ENCODE results near the gene CRHR1. TPM values are rescaled to one million over a fixed set of nuclear protein-coding genes. Genes with fewer than 3 reads are reported as not detected.

CRHR1 gene
- total and polyA plus RNA-seq, 10 of the 15 experiments (the other 5 are each of a cell fraction or from before 2014, with no cell fraction given), result 0.08 TPM; not detected in 9

DNA sequence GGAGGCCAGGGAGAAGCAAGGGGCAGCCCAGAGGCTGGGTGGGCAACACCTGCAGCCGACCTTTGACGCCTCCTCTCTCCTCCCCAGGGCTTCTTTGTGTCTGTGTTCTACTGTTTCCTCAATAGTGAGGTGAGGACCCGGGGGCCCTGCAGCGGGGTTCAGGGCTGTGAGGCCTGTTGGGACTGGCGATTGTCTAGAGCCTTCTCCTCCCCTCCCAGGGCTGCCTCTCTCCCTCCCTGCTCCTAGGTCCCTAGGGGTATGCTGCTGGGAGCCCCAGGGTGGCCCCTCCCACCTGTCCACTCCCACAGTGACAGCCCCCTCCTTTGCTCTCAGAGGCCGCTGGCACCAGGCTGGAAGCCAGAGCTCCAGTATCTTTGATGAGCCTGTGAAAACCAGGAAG is 49.8 kb downstream of the CRHR1 start (continued):
- no peak for TF ChIP-seq USF2 (IDR thresholded peaks at IDR 0.05; ENCODE audit: borderline replicate concordance, low read depth, low read length)

DNA sequence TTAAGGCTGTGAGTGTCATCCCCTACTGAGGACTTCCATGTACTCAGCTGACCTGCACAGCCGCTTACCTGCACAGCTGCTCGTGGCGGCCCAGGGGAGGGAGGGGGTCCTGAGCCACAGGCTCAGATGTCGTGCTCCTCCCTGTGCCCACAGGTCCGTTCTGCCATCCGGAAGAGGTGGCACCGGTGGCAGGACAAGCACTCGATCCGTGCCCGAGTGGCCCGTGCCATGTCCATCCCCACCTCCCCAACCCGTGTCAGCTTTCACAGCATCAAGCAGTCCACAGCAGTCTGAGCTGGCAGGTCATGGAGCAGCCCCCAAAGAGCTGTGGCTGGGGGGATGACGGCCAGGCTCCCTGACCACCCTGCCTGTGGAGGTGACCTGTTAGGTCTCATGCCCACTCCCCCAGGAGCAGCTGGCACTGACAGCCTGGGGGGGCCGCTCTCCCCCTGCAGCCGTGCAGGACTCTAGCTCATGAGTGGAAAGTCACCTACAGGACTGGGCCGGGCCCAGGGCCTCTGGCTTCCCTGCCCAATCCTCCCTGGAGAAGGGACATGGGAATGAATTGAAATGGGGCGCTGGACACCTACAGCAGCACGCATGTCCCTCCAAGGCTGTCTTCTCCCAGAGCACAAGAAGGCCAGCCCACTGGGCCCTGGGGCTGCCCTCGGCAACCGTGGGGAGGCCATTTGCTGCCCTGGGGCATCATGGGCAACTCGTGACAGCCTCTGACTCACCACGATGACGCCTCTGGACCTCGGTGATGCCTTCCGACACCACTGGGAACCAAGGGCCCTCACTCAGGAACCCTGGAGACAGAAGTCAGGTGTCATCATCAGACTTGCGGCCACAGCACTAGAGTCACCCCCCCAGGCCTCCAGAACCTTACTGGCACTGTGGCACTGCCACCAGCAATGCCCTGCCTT is 50.6 kb downstream of the CRHR1 start:
- H3K79me2 ChIP-seq (ENCODE audit: control insufficient read depth, insufficient read depth, low read length), result no peaks in the 10 kb centered on the region
- WGBS (ENCODE audit: insufficient coverage, insufficient replicate concordance, low lambda C conversion rate, missing lambda C conversion rate), result 27% methylated on average over 25 of the region's 26 CpGs
- H2AFZ ChIP-seq (ENCODE audit: control insufficient read depth, low read depth, low read length), result no peak overlapping the region
- no peak for FAIRE-seq
- H3K4me1 ChIP-seq (ENCODE audit: control insufficient read depth, insufficient read depth, low read length), result no peaks in the 10 kb centered on the region
- ChIA-PET CTCF (interaction anchor here (1.1 to 2.0 kb wide), 2 partner anchors 194 to 199 kb away, joined by 3 to 8 read pairs; no protein-coding TSS in a partner anchor), POLR2A (no interaction called here), RAD21 (ENCODE audit: unreplicated experiment) (interaction anchor here (1.7 kb wide), 1 partner anchor 194 kb away, joined by 5 read pairs; no protein-coding TSS in a partner anchor), SMC1A (ENCODE audit: uncharacterized antibody, unreplicated experiment) (no interaction called here)
- no peak for ATAC-seq
- H3K36me3 ChIP-seq (ENCODE audit: control insufficient read depth in 2 of 2, insufficient read depth in 2 of 2, low read length in 1 of 2), result no peaks in the 10 kb centered on the region
- in situ Hi-C loops (cut with MboI) (loop anchor here (5.0 to 25.0 kb wide), 2 partner anchors 192 to 422 kb away; no protein-coding TSS in a partner anchor), intact Hi-C loops (cut with micrococcal nuclease; ENCODE audit: unreplicated experiment) (loop anchor here (10.0 kb wide), 1 partner anchor 620 kb away; no protein-coding TSS in a partner anchor)
- H3K9me3 ChIP-seq (replicated peaks; ENCODE audit: control insufficient read depth, insufficient read depth, low read length), result no peaks in the 10 kb centered on the region
- TF ChIP-seq ETV6 (conservative IDR thresholded peaks at IDR 0.05 in 1 of 2, IDR thresholded peaks at IDR 0.05 in 1 of 2; ENCODE audit: borderline replicate concordance in 1 of 2, low read depth in 1 of 2) (no peak), ZNF207 (IDR thresholded peaks at IDR 0.05; ENCODE audit: borderline replicate concordance) (no peak), SRF (IDR thresholded peaks at IDR 0.05; ENCODE audit: low read depth in 2 of 2, low read length in 2 of 2) (no peak), SIX5 (IDR thresholded peaks at IDR 0.05; ENCODE audit: low read depth, low read length, severe bottlenecking) (no peak), ASH2L (IDR thresholded peaks at IDR 0.05; ENCODE audit: borderline replicate concordance, low read depth) (no peak), TARDBP (IDR thresholded peaks at IDR 0.05; ENCODE audit: borderline replicate concordance) (no peak), HSF1 (IDR thresholded peaks at IDR 0.05; ENCODE audit: low read depth, low read length) (no peak), RB1 (IDR thresholded peaks at IDR 0.05; ENCODE audit: borderline replicate concordance) (no peak), BHLHE40 (IDR thresholded peaks at IDR 0.05; ENCODE audit: borderline replicate concordance in 1 of 2, low read depth in 2 of 2, low read length in 1 of 2) (no peak)
- TF ChIP-seq, protein P1, sequence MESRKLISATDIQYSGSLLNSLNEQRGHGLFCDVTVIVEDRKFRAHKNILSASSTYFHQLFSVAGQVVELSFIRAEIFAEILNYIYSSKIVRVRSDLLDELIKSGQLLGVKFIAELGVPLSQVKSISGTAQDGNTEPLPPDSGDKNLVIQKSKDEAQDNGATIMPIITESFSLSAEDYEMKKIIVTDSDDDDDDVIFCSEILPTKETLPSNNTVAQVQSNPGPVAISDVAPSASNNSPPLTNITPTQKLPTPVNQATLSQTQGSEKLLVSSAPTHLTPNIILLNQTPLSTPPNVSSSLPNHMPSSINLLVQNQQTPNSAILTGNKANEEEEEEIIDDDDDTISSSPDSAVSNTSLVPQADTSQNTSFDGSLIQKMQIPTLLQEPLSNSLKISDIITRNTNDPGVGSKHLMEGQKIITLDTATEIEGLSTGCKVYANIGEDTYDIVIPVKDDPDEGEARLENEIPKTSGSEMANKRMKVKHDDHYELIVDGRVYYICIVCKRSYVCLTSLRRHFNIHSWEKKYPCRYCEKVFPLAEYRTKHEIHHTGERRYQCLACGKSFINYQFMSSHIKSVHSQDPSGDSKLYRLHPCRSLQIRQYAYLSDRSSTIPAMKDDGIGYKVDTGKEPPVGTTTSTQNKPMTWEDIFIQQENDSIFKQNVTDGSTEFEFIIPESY (IDR thresholded peaks at IDR 0.05), result no peak
- BruUV-seq (replicated peaks), result no TSS peak
- H3K27ac ChIP-seq (ENCODE audit: control insufficient read depth, insufficient read depth), result no peak overlapping the region
- H3K4me3 ChIP-seq, result no peak overlapping the region
- DNase-seq (ENCODE audit: low read depth, low spot score), result no peak
- no peaks in the 10 kb centered on the region for H4K20me1 ChIP-seq (ENCODE audit: control insufficient read depth, insufficient read depth)
- H3K9ac ChIP-seq (ENCODE audit: control insufficient read depth, insufficient read depth, low read length), result no peak overlapping the region
- H3K4me2 ChIP-seq (ENCODE audit: control insufficient read depth, insufficient read depth), result no peak overlapping the region
- no peaks in the 10 kb centered on the region; a peak in 2 of 4 replicates for H3K27me3 ChIP-seq (replicated peaks in 1 of 2; ENCODE audit: control insufficient read depth in 2 of 2, insufficient read depth in 2 of 2, low read length in 1 of 2)

Measured in GM12878 (cell line).